SU-DHL-6 (cell line): Measurements from ENCODE around the gene RAD51B.

Experiments used
- CTCF ChIP-seq: fragments of 200-600 bp; sonication (generic); IDR thresholded peaks from one replicate; pipeline ENCODE4 v1.5.1; 2017; ENCODE audit warnings: antibody characterized with exemption, mild to moderate bottlenecking, low read length, moderate library complexity; ENCODE audit not compliant: insufficient read depth, poor library complexity, severe bottlenecking
- EZH2phosphoT487 ChIP-seq: fragments of 200-600 bp; sonication (generic), shearing (Covaris generic); conservative IDR thresholded peaks from 2 replicates; pipeline ENCODE4 v1.6.1; 2018; ENCODE audit warnings: mild to moderate bottlenecking, antibody characterized with exemption, low read length, moderate library complexity, mixed read lengths

DNA sequence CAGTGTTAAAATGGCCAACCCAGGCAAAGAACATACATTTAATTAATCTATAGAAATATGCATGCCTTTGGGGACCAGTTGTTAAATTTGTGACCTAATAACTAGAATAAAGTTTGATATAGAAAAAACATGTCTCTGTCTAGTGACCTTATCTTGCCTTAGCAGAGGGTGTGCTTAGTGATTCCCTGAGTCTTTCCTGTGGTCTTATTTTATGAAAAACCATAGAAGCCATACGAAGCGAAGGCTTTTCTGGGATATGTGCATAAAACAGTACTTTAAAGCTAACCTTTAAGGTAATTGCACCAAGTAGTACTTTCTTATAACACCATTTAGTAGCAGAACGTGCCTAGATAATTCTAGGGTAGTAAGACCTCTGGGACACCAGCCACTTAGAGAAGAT, 593.9 kb downstream of the RAD51B start:
- TF ChIP-seq EZH2phosphoT487 (no peak), CTCF (no peak)
